GM23338 (cell line): ENCODE measurements around the gene DELE1. TPM values are rescaled to one million over a fixed set of nuclear protein-coding genes. Genes with fewer than 3 reads are reported as not detected.

Experiments
- ATAC-seq: fragments of 200-7000 bp; cut with Tn5 transposase; 3 replicates; pipeline ENCODE4 v1.9.1; 2020
- DNase-seq: peaks from one replicate; pipeline ENCODE4 v3.0.0-alpha.2; 2015; ENCODE audit warnings: low spot score
- H2AFZ ChIP-seq: fragments of 200-600 bp; sonication (generic); 2 replicates; pipeline ENCODE4 v1.8.0; 2016; ENCODE audit warnings: antibody characterized with exemption, mild to moderate bottlenecking, moderate library complexity
- H3F3A ChIP-seq: fragments of 200-600 bp; sonication (generic); replicated peaks from 2 replicates; pipeline ENCODE4 v1.8.0; 2017; ENCODE audit warnings: antibody characterized with exemption, mixed run types, low read depth
- H3K27ac ChIP-seq: fragments of 200-600 bp; sonication (generic); 2 replicates; pipeline ENCODE4 v1.6.1; 2016; ENCODE audit warnings: low read depth
- H3K27me3 ChIP-seq: fragments of 200-600 bp; sonication (generic); 2 replicates; pipeline ENCODE4 v1.8.0; 2016; ENCODE audit warnings: mild to moderate bottlenecking, mixed run types, moderate library complexity; ENCODE audit not compliant: insufficient read depth
- H3K36me3 ChIP-seq: fragments of 200-600 bp; sonication (generic); 2 replicates; pipeline ENCODE4 v1.8.0; 2016; ENCODE audit warnings: mild to moderate bottlenecking; ENCODE audit not compliant: insufficient read depth
- H3K4me1 ChIP-seq: fragments of 200-600 bp; sonication (generic); 2 replicates; pipeline ENCODE4 v1.8.0; 2016; ENCODE audit warnings: mild to moderate bottlenecking, moderate library complexity; ENCODE audit not compliant: insufficient read depth
- H3K4me2 ChIP-seq: fragments of 200-600 bp; sonication (generic); 2 replicates; pipeline ENCODE4 v1.7.1; 2017; ENCODE audit warnings: mixed run types
- H3K4me3 ChIP-seq: fragments of 200-600 bp; sonication (generic); 2 replicates; pipeline ENCODE4 v1.6.1; 2016; ENCODE audit warnings: mixed run types
- H3K79me2 ChIP-seq: fragments of 200-600 bp; sonication (generic); replicated peaks from 2 replicates; pipeline ENCODE4 v1.8.0; 2017; ENCODE audit warnings: mild to moderate bottlenecking; ENCODE audit not compliant: insufficient read depth
- H3K9me2 ChIP-seq: fragments of 200-600 bp; sonication (generic); 2 replicates; pipeline ENCODE4 v1.8.0; 2017; ENCODE audit not compliant: insufficient read depth
- H4K20me1 ChIP-seq: fragments of 200-600 bp; sonication (generic); replicated peaks from 2 replicates; pipeline ENCODE4 v1.8.0; 2017; ENCODE audit warnings: mild to moderate bottlenecking; ENCODE audit not compliant: insufficient read depth
- H3K27ac Mint-ChIP-seq: 2 replicates; pipeline ENCODE4 v1.8.0; 2020; ENCODE audit warnings: inconsistent platforms, mild to moderate bottlenecking, moderate library complexity, mixed read lengths
- H3K27me3 Mint-ChIP-seq: 3 replicates; pipeline ENCODE4 v1.8.0; 2022; ENCODE audit warnings: low read depth, mild to moderate bottlenecking, moderate library complexity, mixed read lengths, inconsistent platforms; ENCODE audit not compliant: insufficient read depth, poor library complexity
- H3K36me3 Mint-ChIP-seq: 3 replicates; pipeline ENCODE4 v1.8.0; 2021; ENCODE audit warnings: low read depth, mild to moderate bottlenecking, inconsistent platforms, moderate library complexity, mixed read lengths
- H3K4me1 Mint-ChIP-seq: 3 replicates; pipeline ENCODE4 v1.8.0; 2020; ENCODE audit warnings: mild to moderate bottlenecking, inconsistent platforms, mixed read lengths
- H3K4me3 Mint-ChIP-seq: 3 replicates; pipeline ENCODE4 v1.8.0; 2021; ENCODE audit warnings: moderate library complexity, mild to moderate bottlenecking, inconsistent platforms, mixed read lengths
- H3K9me3 Mint-ChIP-seq: 3 replicates; pipeline ENCODE4 v1.8.0; 2020; ENCODE audit warnings: moderate library complexity, mild to moderate bottlenecking, inconsistent platforms, mixed read lengths
- CREB1 ChIP-seq: fragments of 250-450 bp; sonication (Bioruptor Pico); IDR thresholded peaks from 2 replicates; pipeline ENCODE4 v1.5.0; 2020; ENCODE audit warnings: low read depth, mild to moderate bottlenecking, moderate library complexity
- EZH2phosphoT487 ChIP-seq: fragments of 200-600 bp; sonication (generic); IDR thresholded peaks from one replicate; pipeline ENCODE4 v1.8.1; 2018; ENCODE audit warnings: antibody characterized with exemption; ENCODE audit not compliant: unreplicated experiment
- NANOG ChIP-seq: IDR thresholded peaks from 2 replicates; pipeline ENCODE4 v1.6.1; 2016; ENCODE audit warnings: antibody characterized with exemption, borderline replicate concordance
- POLR2AphosphoS5 ChIP-seq: IDR thresholded peaks from 2 replicates; pipeline ENCODE4 v1.6.1; 2016; ENCODE audit warnings: antibody characterized with exemption, low read depth
- STAT1 ChIP-seq: IDR thresholded peaks from one replicate; pipeline ENCODE4 v1.6.1; 2016; ENCODE audit warnings: antibody characterized with exemption; ENCODE audit not compliant: unreplicated experiment
- ZNF114 ChIP-seq: fragments of 250-450 bp; sonication (Bioruptor Pico); IDR thresholded peaks from 2 replicates; pipeline ENCODE4 v1.5.0; 2020; ENCODE audit warnings: mild to moderate bottlenecking, moderate library complexity
- long read RNA-seq: library from polyadenylated mRNA; unstranded; transcript quantifications from one replicate; pipeline ENCODE4 v2.0.0, GENCODE V29; 2020; ENCODE audit not compliant: unreplicated experiment
- polyA plus RNA-seq: library from polyadenylated mRNA; unstranded; fragments of >200 nt; fragmentation: Nextera tagmentation; extraction: Ambion mirVana; gene quantifications from 2 replicates; pipeline ENCODE4 v1.2.1, GENCODE V29; 2016
- total RNA-seq: library from RNA; depleted of rRNA; stranded (reverse); fragments of >200 nt; shearing (Covaris generic); gene quantifications from 2 replicates; pipeline ENCODE4 v1.2.3, GENCODE V29; 2014; rRNA removed
- TF ChIP-seq, protein P1 (sequence below), 2 experiments: fragments of 200-600 bp in 1 of 2; sonication (generic) in 1 of 2; conservative IDR thresholded peaks; 2 replicates each; pipeline versions ENCODE4 v1.5.1 to v1.6.1; 2016 to 2017; ENCODE audit warnings: antibody characterized with exemption in 2 of 2, low read depth in 2 of 2, mild to moderate bottlenecking in 2 of 2, moderate library complexity in 1 of 2
- TF ChIP-seq, protein P2 (sequence below): IDR thresholded peaks from 2 replicates; pipeline ENCODE4 v1.6.1; 2016; ENCODE audit warnings: antibody characterized with exemption
- TF ChIP-seq, protein P3 (sequence below): IDR thresholded peaks from one replicate; pipeline ENCODE4 v1.6.1; 2018; ENCODE audit warnings: antibody characterized with exemption; ENCODE audit not compliant: unreplicated experiment

DELE1 gene, protein sequence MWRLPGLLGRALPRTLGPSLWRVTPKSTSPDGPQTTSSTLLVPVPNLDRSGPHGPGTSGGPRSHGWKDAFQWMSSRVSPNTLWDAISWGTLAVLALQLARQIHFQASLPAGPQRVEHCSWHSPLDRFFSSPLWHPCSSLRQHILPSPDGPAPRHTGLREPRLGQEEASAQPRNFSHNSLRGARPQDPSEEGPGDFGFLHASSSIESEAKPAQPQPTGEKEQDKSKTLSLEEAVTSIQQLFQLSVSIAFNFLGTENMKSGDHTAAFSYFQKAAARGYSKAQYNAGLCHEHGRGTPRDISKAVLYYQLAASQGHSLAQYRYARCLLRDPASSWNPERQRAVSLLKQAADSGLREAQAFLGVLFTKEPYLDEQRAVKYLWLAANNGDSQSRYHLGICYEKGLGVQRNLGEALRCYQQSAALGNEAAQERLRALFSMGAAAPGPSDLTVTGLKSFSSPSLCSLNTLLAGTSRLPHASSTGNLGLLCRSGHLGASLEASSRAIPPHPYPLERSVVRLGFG
- total RNA-seq (50.0 and 62.2 TPM in 2 replicates), polyA plus RNA-seq (25.6 and 26.9 TPM in 2 replicates)
- long read RNA-seq, full-length matches to known transcripts: 1 of 21 reads
- long read RNA-seq, partial matches to known transcripts: 11 of 21 reads
- long read RNA-seq, other reads (novel, unspliced or antisense): 9 of 21 reads

DNA sequence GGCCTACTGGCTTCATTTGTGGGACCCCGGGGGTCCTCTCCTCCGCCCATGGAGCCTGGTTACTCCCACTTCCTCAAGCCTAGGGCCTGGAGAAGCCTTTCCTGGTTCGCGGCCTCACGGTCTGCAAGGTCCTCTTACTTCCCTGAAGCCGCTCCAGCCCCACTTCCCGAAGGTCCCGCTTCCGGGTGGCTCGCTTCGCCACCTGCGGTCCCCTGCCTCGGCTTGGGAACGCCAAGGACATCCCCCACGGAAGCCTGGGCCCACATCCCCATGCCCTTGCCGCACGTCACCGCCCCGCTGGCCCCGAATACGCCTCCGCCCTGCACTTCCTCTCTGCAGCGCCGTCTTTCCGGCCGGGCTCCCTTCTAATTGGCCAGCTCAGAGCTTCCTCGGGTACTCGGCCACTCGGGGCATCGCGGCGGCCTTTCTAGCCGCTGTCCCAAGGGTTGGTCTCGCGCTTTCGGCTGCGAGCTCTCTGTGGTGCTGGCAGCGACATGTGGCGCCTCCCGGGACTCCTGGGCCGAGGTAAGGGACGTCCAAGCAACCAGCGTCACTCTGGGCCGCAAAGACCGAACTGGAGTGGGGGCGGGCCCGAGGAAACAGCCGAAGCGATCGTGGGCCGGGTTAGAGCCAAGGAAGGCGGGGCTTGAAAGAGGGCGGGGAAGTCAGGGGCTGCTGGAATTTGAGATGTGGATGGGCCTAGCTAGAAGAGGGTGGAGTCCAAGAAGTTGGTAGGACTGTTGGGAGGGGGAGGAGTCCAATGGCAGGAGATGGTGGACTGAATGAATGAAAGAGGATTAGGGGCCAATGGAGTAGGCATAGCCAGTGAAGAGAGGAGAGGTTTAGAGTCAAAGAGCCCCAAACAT lies at the start of gene DELE1:
DELE1 (plus strand) TSS at position 424 of the 866 bp plus-strand sequence; CDS start at position 495, 71 bp downstream.
- Mint-ChIP-seq H3K4me3 (peak within 1 kb of the TSS; percentile 81), H3K9me3 (no peaks in the 10 kb centered on the region; the same call in 2 of the 3 replicates), H3K36me3 (peaks cover 42% of the 10 kb centered on the region), H3K27me3 (peaks cover 11% of the 10 kb centered on the region), H3K27ac (peak within 1 kb of the TSS; percentile 98), H3K4me1 (peaks cover 7% of the 10 kb centered on the region)
- DNase-seq (peak; percentile 97), ATAC-seq (peak; percentile 95)
- H2AFZ ChIP-seq: peak within 1 kb of the TSS; percentile 39
- TF ChIP-seq, protein P1, sequence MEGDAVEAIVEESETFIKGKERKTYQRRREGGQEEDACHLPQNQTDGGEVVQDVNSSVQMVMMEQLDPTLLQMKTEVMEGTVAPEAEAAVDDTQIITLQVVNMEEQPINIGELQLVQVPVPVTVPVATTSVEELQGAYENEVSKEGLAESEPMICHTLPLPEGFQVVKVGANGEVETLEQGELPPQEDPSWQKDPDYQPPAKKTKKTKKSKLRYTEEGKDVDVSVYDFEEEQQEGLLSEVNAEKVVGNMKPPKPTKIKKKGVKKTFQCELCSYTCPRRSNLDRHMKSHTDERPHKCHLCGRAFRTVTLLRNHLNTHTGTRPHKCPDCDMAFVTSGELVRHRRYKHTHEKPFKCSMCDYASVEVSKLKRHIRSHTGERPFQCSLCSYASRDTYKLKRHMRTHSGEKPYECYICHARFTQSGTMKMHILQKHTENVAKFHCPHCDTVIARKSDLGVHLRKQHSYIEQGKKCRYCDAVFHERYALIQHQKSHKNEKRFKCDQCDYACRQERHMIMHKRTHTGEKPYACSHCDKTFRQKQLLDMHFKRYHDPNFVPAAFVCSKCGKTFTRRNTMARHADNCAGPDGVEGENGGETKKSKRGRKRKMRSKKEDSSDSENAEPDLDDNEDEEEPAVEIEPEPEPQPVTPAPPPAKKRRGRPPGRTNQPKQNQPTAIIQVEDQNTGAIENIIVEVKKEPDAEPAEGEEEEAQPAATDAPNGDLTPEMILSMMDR (conservative IDR thresholded peaks at IDR 0.05; ENCODE audit: low read depth in 2 of 2): no peak
- no peak for TF ChIP-seq EZH2phosphoT487
- peak; percentile 63 for TF ChIP-seq CREB1 (CRISPR knock-in tag)
- no peak for TF ChIP-seq STAT1
- TF ChIP-seq NANOG: no peak
- TF ChIP-seq POLR2AphosphoS5: peak; percentile 89
- H4K20me1 ChIP-seq: no peaks in the 10 kb centered on the region; the same call in 1 of the 2 replicates
- peak within 1 kb of the TSS; percentile 94 for H3K4me2 ChIP-seq
- H3K9me2 ChIP-seq: 0 out of 2 replicates have a peak, but pooled peaks cover 3% of the 10 kb centered on the region
- peaks cover 27% of the 10 kb centered on the region for H3K36me3 ChIP-seq
- H3F3A ChIP-seq: peaks cover 16% of the 10 kb centered on the region
- peaks cover 12% of the 10 kb centered on the region; the same call in 1 of the 2 replicates for H3K4me1 ChIP-seq
- peak within 1 kb of the TSS; percentile 69 for H3K4me3 ChIP-seq
- peak within 1 kb of the TSS; percentile 79 for H3K27ac ChIP-seq
- H3K79me2 ChIP-seq: peaks cover 15% of the 10 kb centered on the region
- H3K27me3 ChIP-seq: no peaks in the 10 kb centered on the region

DNA sequence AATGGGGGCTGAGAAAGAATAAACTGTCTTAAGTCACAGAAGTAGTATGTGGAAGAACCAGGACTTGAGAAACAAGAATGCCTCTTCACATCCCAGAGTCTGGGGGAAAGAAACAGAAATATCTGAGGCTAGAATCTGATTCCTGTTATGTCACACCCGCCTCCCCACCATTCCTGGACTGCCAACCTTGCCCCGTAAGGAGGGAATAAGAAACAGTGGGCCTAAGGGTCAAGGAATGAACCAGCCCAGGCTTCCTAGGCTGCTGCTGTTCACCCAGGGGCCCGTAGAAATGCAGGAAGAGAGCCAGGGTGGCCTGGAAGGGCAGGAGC lies 49.8 kb upstream of the DELE1 start:
- Mint-ChIP-seq H3K27me3 (peaks cover 26% of the 10 kb centered on the region), H3K36me3 (peaks cover 30% of the 10 kb centered on the region)
- peaks cover 88% of the 10 kb centered on the region for H3K79me2 ChIP-seq
- TF ChIP-seq CREB1 (CRISPR knock-in tag) (no peak), ZNF114 (no peak), POLR2AphosphoS5 (no peak; the same call in 1 of the 2 replicates), STAT1 (no peak)
- TF ChIP-seq, protein P1 (conservative IDR thresholded peaks at IDR 0.05; ENCODE audit: low read depth in 2 of 2): no peak
- TF ChIP-seq, protein P2, sequence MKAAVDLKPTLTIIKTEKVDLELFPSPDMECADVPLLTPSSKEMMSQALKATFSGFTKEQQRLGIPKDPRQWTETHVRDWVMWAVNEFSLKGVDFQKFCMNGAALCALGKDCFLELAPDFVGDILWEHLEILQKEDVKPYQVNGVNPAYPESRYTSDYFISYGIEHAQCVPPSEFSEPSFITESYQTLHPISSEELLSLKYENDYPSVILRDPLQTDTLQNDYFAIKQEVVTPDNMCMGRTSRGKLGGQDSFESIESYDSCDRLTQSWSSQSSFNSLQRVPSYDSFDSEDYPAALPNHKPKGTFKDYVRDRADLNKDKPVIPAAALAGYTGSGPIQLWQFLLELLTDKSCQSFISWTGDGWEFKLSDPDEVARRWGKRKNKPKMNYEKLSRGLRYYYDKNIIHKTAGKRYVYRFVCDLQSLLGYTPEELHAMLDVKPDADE: no peak
- TF ChIP-seq, protein P3, sequence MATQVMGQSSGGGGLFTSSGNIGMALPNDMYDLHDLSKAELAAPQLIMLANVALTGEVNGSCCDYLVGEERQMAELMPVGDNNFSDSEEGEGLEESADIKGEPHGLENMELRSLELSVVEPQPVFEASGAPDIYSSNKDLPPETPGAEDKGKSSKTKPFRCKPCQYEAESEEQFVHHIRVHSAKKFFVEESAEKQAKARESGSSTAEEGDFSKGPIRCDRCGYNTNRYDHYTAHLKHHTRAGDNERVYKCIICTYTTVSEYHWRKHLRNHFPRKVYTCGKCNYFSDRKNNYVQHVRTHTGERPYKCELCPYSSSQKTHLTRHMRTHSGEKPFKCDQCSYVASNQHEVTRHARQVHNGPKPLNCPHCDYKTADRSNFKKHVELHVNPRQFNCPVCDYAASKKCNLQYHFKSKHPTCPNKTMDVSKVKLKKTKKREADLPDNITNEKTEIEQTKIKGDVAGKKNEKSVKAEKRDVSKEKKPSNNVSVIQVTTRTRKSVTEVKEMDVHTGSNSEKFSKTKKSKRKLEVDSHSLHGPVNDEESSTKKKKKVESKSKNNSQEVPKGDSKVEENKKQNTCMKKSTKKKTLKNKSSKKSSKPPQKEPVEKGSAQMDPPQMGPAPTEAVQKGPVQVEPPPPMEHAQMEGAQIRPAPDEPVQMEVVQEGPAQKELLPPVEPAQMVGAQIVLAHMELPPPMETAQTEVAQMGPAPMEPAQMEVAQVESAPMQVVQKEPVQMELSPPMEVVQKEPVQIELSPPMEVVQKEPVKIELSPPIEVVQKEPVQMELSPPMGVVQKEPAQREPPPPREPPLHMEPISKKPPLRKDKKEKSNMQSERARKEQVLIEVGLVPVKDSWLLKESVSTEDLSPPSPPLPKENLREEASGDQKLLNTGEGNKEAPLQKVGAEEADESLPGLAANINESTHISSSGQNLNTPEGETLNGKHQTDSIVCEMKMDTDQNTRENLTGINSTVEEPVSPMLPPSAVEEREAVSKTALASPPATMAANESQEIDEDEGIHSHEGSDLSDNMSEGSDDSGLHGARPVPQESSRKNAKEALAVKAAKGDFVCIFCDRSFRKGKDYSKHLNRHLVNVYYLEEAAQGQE: no peak

More for the DNA sequence above, 49.8 kb upstream of the DELE1 start:
- H3K36me3 ChIP-seq: no peaks in the 10 kb centered on the region
- H4K20me1 ChIP-seq: peaks cover 28% of the 10 kb centered on the region; the same call in 1 of the 2 replicates
- no peaks in the 10 kb centered on the region for H3K27me3 ChIP-seq
- Mint-ChIP-seq H3K4me1 (peaks cover 56% of the 10 kb centered on the region), H3K9me3 (no peaks in the 10 kb centered on the region), H3K27ac (peak overlapping the region; percentile 66), H3K4me3 (peak overlapping the region; percentile 86)
- peak overlapping the region; percentile 78 for H3K27ac ChIP-seq
- H3K9me2 ChIP-seq: no peaks in the 10 kb centered on the region
- H3F3A ChIP-seq: peaks cover 14% of the 10 kb centered on the region
- peak overlapping the region; percentile 97 for H3K4me2 ChIP-seq
- no peak for DNase-seq
- H3K4me3 ChIP-seq: peak overlapping the region; percentile 98; the same call in 1 of the 2 replicates
- H3K4me1 ChIP-seq: peaks cover 53% of the 10 kb centered on the region
- no peak overlapping the region for H2AFZ ChIP-seq
- no peak for ATAC-seq
